AML-193 (cell line): ENCODE measurements around the gene PDE2A.

Experiments
- DNase-seq, 2 experiments: peaks; one replicate each; lab custom pipeline; 2025; lab: John Stamatoyannopoulos, UW

Gene PDE2A

DNA sequence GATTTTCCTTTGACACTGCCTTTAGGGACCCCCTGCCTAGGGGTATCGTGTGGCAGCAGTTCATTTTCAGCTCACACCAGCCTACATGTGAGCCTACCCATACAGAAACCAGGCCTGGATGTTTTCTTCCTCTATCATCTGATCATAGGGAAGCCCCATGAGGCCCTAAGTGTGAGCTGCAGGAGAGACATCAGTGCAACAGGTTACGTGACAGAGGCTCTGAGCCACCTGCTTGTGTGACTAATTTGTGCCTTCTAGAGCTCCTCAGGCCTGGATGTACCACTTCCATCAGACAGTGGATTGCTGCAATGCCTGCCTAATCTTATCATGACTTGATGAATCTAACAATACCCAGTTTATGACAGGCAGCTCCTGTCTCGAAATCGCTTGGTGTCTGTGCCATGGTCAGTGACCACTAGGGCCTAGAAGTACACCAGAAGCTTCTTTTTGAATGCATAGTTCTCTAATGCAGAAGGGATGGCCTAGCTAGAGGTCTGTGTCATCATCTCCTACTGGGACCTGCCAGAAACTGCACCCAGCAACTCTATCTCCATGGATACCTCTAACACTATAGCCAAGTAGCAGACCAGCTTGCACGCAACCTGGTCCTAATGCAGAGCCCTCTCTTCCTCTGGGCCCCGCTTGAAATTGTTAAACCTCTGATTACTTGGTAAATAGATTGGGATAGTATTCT is 130.2 kb downstream of the PDE2A start:
- DNase-seq, result no peak

DNA sequence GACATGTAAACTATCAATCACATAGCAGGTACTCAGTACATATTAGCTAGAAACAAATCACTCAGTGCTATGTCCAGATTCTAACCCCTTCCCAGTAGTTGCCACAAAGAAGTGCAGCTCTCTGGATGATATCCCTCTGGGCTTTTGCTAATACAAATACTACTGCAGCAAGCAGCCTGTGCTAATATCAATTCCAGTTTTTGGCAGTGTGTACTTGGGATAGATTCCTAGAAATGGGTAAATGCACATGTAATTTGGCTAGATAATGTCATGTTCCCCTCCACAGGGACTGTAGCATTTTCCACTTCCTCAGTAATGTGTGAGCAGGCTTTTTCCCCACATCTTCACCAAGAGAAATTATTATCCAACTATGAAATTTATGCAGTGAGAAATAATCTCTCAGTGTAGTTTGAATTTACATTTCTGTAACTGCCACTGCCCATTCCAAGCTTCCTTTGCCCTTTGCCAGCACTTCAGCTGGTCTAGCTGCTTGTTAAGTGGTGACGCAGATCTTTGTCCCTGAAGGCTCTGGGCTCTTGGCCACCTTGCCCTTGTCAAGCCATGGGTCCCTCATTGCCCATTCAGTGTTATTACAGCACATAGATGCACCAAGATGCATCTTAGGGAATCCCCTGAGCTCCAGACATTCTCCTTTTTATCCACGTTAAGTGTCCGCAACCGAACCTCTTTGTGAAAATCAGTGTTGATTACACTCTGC is 132.8 kb downstream of the PDE2A start:
- DNase-seq, result no peak

DNA sequence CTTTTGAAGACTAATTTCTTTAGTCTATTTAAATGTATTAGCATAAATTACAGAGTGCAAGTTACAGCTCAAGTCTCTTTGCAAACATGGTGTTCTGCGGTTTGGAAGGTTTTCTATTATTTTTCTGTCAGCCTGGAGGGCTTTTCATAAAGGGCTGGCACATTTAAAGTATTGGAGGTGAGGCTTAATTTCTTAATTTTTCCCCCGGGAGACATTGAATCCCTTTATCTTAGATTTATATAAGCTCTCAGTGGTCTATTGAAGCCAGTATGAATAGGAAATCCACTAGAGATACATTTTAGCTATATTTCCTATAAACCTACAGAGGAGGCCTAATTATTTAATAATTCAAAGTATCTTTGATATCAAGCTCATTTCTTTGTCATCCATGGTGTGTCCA is 137.2 kb downstream of the PDE2A start:
- DNase-seq, result no peak

DNA sequence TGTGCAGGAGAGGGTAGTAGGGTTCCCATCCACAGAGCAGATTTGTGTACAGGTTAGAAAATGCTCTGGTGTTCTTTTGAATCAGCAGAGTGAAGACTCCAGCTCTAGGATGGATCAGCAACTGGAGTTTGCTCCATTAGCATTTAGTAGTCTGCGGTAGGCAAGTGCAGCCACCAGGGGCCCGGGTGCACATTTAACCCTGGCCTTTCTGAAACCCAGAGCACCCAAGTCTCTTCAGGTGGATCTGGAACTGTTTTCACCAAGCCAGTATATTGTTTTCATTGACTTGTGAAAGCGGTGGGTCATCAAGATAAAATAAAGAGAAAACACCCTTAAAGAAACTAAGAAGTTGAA is 139.1 kb downstream of the PDE2A start:
- DNase-seq, result no peak

GRCh38 chr11:72534371-72535193 is 139.6 kb downstream of the PDE2A start:
- DNase-seq, result no peak

DNA sequence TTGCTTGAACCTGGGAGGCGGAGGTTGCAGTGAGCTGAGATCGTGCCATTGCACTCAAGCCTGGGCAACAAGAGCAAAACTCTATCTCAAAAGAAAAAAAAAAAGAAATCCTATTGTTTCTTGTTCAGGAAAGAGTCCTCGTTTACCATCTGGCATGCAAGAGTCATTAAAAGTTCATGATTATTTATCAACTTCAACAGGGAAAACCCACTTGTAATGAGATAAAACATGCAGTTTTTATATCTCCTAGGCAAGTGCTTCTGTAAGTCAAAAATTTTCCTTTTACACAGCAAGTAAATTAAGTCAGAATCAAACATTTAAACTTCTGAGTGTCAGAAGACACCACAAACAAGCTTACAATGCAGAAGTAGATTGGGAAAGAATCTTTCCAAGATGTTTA is 145.2 kb downstream of the PDE2A start:
- DNase-seq, result no peak

GRCh38 chr11:72528121-72528520 is 146.1 kb downstream of the PDE2A start:
- DNase-seq, result no peak
